Cardiac fibroblast (primary cell): ENCODE results near the gene TULP4.

ENCODE experiments used
- DNase-seq, 2 donors: peaks; one replicate each; pipeline versions ENCODE4 v3.0.0 to v3.0.0-alpha.2; 2010; ENCODE audit warnings: low read depth in 2 of 2
- H3K4me3 ChIP-seq, 2 donors: replicated peaks in 1 of 2; 1 replicate in 1 of 2; 2 replicates in 1 of 2; pipeline ENCODE4 v1.5.1; 2011; ENCODE audit warnings: low read depth in 2 of 2, low read length in 2 of 2, mild to moderate bottlenecking in 2 of 2, moderate library complexity in 1 of 2
- TF ChIP-seq, protein P1 (sequence below): IDR thresholded peaks from one replicate; pipeline ENCODE4 v1.5.1; 2011; ENCODE audit warnings: low read depth, mild to moderate bottlenecking, low read length, inconsistent platforms

Gene TULP4

GRCh38 chr6:158366363-158366762 is 54.1 kb downstream of the TULP4 start:
- no peak for DNase-seq
- no peak overlapping the region for H3K4me3 ChIP-seq

GRCh38 chr6:158367816-158368215 is 55.6 kb downstream of the TULP4 start:
- TF ChIP-seq, protein P1, sequence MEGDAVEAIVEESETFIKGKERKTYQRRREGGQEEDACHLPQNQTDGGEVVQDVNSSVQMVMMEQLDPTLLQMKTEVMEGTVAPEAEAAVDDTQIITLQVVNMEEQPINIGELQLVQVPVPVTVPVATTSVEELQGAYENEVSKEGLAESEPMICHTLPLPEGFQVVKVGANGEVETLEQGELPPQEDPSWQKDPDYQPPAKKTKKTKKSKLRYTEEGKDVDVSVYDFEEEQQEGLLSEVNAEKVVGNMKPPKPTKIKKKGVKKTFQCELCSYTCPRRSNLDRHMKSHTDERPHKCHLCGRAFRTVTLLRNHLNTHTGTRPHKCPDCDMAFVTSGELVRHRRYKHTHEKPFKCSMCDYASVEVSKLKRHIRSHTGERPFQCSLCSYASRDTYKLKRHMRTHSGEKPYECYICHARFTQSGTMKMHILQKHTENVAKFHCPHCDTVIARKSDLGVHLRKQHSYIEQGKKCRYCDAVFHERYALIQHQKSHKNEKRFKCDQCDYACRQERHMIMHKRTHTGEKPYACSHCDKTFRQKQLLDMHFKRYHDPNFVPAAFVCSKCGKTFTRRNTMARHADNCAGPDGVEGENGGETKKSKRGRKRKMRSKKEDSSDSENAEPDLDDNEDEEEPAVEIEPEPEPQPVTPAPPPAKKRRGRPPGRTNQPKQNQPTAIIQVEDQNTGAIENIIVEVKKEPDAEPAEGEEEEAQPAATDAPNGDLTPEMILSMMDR = no peak

More at GRCh38 chr6:158366363-158366762, 54.1 kb downstream of the TULP4 start:
- TF ChIP-seq, protein P1 = no peak

GRCh38 chr6:158369241-158369640 is 57.0 kb downstream of the TULP4 start:
- DNase-seq = no peak
- TF ChIP-seq, protein P1 = no peak
- no peak overlapping the region for H3K4me3 ChIP-seq

More at GRCh38 chr6:158367816-158368215, 55.6 kb downstream of the TULP4 start:
- H3K4me3 ChIP-seq = no peak overlapping the region
- no peak for DNase-seq

GRCh38 chr6:158370805-158371204 is 58.5 kb downstream of the TULP4 start:
- DNase-seq = no peak
- TF ChIP-seq, protein P1 = no peak
- no peak overlapping the region for H3K4me3 ChIP-seq

- H3K4me3 ChIP-seq = no peak overlapping the region
- DNase-seq = no peak
- TF ChIP-seq, protein P1 = no peak
Observed at GRCh38 chr6:158371261-158371660, 59.0 kb downstream of the TULP4 start.

- H3K4me3 ChIP-seq = no peak overlapping the region
- no peak for DNase-seq
- TF ChIP-seq, protein P1 = no peak
Observed at GRCh38 chr6:158372574-158372973, 60.3 kb downstream of the TULP4 start.

GRCh38 chr6:158373214-158373613 is 60.9 kb downstream of the TULP4 start:
- H3K4me3 ChIP-seq = no peak overlapping the region
- TF ChIP-seq, protein P1 = no peak
- no peak for DNase-seq
